Activated T-cell treated with anti-CD3 and anti-CD28 coated beads, Interleukin-2, amount 50 U/mL, for 24 hours (primary cell): ENCODE results near the gene APBA1.
A peak's percentile ranks its signal among the peaks of the same experiment; 100 is the strongest.
"Not testable (repeated sequence)": the region's sequence is repeated elsewhere in the genome, so short reads cannot be mapped to it uniquely, and the experiment has no call there.

ENCODE experiments used
- DNase-seq: peaks from one replicate; pipeline ENCODE4 v3.0.0-alpha.2; 2020
- H3K27ac Mint-ChIP-seq: 2 replicates; pipeline ENCODE4 v1.8.0; 2020; ENCODE audit warnings: mild to moderate bottlenecking, mixed read lengths
- H3K27me3 Mint-ChIP-seq: 2 replicates; pipeline ENCODE4 v1.8.0; 2020; ENCODE audit warnings: mixed read lengths
- H3K36me3 Mint-ChIP-seq: 2 replicates; pipeline ENCODE4 v1.8.0; 2020; ENCODE audit warnings: low read depth, mixed read lengths
- H3K4me1 Mint-ChIP-seq: 2 replicates; pipeline ENCODE4 v1.8.0; 2020; ENCODE audit warnings: low read depth, mixed read lengths
- H3K4me3 Mint-ChIP-seq: 2 replicates; pipeline ENCODE4 v1.8.0; 2020; ENCODE audit warnings: mild to moderate bottlenecking, moderate library complexity, mixed read lengths
- H3K9me3 Mint-ChIP-seq: 2 replicates; pipeline ENCODE4 v1.8.0; 2020; ENCODE audit warnings: mixed read lengths

The APBA1 gene

DNA sequence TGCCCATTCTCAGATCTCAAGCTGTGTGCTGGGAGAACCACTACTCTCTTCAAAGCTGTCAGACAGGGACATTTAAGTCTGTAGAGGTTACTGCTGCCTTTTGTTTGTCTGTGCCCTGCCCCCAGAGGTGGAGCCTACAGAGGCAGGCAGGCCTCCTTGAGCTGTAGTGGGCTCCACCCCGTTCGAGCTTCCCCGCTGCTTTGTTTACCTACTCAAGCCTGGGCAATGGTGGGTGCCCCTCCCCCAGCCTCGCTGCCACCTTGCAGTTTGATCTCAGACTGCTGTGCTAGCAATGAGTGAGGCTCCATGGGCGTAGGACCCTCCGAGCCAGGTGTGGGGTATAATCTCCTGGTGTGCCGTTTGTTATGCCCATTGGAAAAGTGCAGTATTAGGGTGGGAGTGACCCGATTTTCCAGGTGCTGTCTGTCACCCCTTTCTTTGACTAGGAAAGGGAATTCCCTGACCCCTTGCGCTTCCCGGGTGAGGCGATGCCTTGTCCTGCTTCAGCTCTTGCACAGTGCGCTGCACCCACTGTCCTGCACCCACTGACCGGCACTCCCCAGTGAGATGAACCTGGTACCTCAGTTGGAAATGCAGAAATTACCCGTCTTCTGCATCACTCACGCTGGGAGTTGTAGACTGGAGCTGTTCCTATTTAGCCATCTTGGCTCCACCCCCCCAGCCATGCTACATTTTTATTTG lies 231.8 kb downstream of the APBA1 start:
- not testable (repeated sequence) for H3K27ac Mint-ChIP-seq, H3K4me3 Mint-ChIP-seq, H3K27me3 Mint-ChIP-seq, H3K9me3 Mint-ChIP-seq, H3K36me3 Mint-ChIP-seq, DNase-seq
- H3K4me1 Mint-ChIP-seq: peaks cover 15% of the 10 kb centered on the region

DNA sequence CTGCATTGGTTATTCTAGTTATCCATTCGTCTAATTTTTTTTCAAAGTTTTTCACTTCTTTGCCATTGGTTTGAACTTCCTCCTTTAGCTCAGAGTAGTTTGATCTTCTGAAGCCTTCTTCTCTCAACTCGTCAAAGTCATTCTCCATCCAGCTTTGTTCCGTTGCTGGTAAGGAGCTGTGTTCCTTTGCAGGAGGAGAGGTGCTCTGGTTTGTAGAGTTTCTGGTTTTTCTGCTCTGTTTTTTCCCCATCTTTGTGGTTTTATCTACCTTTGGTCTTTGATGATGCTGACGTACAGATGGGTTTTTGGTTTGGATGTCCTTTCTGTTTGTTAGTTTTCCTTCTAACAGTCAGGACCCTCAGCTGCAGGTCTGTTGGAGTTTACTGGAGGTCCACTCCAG lies 232.5 kb downstream of the APBA1 start:
- DNase-seq, H3K36me3 Mint-ChIP-seq, H3K27ac Mint-ChIP-seq: not testable (repeated sequence)

DNA sequence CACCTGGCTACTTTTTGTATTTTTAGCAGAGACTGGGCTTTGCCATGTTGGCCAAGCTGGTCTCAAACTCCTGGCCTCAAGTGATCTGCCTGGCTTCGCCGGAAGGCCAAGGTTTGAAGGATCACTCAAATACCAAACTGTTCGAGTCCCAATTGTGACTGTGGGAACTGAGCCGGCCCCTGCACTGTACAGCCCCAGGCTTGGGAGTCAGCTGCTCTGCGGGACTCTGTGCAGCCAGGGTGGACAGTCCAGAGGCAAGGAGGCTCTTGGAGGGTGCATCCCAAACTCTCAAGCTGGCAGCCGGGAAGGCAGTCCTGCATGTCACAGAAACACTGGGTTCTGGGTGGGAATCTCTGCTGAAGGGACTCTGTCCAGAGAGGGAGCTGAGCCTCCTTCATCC lies 238.2 kb downstream of the APBA1 start:
- H3K36me3 Mint-ChIP-seq: no peaks in the 10 kb centered on the region
- no peaks in the 10 kb centered on the region for H3K9me3 Mint-ChIP-seq
- no peak overlapping the region for H3K4me3 Mint-ChIP-seq
- DNase-seq: no peak
- H3K4me1 Mint-ChIP-seq: no peaks in the 10 kb centered on the region
- H3K27me3 Mint-ChIP-seq: no peaks in the 10 kb centered on the region
- H3K27ac Mint-ChIP-seq: no peak overlapping the region

More for the DNA sequence above, 232.5 kb downstream of the APBA1 start:
- H3K4me3 Mint-ChIP-seq, H3K27me3 Mint-ChIP-seq, H3K9me3 Mint-ChIP-seq: not testable (repeated sequence)
- peaks cover 15% of the 10 kb centered on the region for H3K4me1 Mint-ChIP-seq

DNA sequence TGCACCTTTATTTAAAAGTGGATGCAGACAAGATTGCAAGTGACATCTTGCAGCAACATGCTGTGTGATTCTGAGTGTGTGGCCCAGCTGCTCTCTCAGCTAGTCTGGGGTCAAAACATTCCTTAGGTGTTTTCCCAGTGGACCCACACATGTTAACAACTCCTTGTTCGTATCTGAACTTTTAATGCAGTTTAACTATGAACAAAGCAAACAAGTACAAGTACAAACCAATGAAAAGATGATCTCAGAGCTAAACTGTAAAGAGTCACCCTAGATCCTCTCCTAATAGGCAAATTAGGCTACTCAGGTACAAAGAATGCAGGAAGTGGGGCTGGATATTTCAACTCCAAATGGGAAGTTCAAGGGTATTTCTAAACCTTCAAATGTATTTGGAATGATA lies 238.8 kb downstream of the APBA1 start:
- Mint-ChIP-seq H3K9me3 (no peaks in the 10 kb centered on the region), H3K4me1 (no peaks in the 10 kb centered on the region), H3K27ac (no peak overlapping the region), H3K4me3 (no peak overlapping the region), H3K27me3 (no peaks in the 10 kb centered on the region), H3K36me3 (no peaks in the 10 kb centered on the region)
- no peak for DNase-seq

DNA sequence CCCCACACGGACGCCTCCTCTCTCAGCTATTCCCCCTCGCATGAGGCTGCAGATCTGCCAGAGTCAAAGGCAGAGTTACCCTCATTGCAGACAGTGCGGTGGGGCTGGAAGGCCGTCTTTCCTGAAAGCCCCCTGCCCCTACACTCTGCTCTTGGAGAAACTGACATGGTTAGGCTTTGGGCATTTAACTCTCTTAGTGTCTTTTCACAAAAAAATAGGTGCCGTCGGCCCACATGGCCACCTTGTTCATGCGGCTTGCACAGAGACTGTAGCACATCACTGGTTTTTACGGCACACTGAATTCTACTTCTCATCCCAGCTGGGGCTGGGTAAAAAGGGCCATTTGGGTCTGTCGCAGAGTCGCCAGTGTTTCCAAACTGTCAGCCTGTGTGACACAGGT lies 239.5 kb downstream of the APBA1 start:
- Mint-ChIP-seq H3K4me1 (no peaks in the 10 kb centered on the region), H3K27ac (no peak overlapping the region), H3K27me3 (no peaks in the 10 kb centered on the region), H3K4me3 (no peak overlapping the region), H3K36me3 (no peaks in the 10 kb centered on the region), H3K9me3 (no peaks in the 10 kb centered on the region)
- no peak for DNase-seq

DNA sequence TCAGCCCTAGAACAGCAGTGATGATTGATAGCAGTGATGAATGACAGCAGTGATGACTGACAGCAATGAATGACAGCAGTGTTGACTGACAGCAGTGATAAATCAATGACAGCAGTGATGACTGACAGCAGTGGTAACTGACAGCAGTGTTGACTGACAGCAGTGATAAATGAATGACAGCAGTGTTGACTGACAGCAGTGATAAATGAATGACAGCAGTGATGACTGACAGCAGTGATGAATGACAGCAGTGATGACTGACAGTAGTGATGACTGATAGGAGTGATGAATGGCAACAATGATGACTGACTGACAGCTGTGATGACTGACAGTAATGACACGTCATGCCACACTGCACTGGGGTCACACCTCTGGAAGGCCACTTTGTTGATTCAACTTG lies 240.4 kb downstream of the APBA1 start:
- H3K27ac Mint-ChIP-seq: no peak overlapping the region
- H3K4me3 Mint-ChIP-seq: no peak overlapping the region
- no peaks in the 10 kb centered on the region for H3K4me1 Mint-ChIP-seq
- DNase-seq: no peak
- no peaks in the 10 kb centered on the region for H3K27me3 Mint-ChIP-seq
- no peaks in the 10 kb centered on the region for H3K36me3 Mint-ChIP-seq
- no peaks in the 10 kb centered on the region for H3K9me3 Mint-ChIP-seq

DNA sequence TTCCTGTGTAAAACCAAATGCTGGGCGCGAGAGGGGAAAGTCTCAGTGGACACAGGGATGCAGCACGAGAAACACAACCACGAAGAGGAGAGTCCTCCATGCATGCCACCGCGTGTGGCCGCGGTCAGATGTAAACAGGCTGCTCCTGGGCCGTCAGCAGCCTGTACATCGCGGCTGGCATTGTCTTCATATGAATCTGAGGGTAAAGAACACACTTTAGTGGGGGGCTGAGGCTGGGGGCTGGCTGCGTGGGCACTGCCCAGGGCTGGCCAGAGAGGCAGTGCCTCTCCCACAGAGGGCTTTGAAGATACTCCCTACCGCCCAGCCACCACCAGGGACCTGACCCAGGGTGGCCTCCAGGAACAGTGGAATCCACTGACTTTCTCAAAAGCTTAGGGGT lies 241.0 kb downstream of the APBA1 start:
- no peak overlapping the region for H3K27ac Mint-ChIP-seq

DNA sequence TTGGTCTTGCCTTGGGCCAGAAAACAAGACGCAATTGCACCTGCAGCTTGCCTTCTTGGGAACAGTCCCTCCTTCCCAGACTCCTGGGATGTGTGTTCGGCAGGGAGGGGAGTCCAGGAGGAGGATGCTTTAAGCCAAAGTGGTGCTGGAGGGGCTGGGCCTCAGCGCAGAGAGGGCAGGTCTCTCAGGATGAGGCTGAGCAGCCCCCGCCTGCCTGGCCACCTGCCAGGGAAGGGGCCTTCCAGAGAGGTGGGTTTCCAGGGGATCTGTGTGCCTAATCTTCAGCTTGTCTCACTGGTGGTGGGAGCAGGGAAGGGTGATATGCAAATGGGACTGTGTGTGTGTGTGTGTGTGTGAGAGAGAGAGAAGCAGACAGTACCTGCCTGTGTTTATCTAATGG lies 242.0 kb downstream of the APBA1 start:
- Mint-ChIP-seq H3K4me3 (no peak overlapping the region), H3K36me3 (no peaks in the 10 kb centered on the region), H3K27me3 (no peaks in the 10 kb centered on the region), H3K4me1 (no peaks in the 10 kb centered on the region), H3K27ac (no peak overlapping the region), H3K9me3 (no peaks in the 10 kb centered on the region)
- no peak for DNase-seq

More for the DNA sequence above, 241.0 kb downstream of the APBA1 start:
- Mint-ChIP-seq H3K9me3 (no peaks in the 10 kb centered on the region), H3K27me3 (no peaks in the 10 kb centered on the region), H3K36me3 (no peaks in the 10 kb centered on the region), H3K4me3 (no peak overlapping the region), H3K4me1 (no peaks in the 10 kb centered on the region)
- DNase-seq: no peak

DNA sequence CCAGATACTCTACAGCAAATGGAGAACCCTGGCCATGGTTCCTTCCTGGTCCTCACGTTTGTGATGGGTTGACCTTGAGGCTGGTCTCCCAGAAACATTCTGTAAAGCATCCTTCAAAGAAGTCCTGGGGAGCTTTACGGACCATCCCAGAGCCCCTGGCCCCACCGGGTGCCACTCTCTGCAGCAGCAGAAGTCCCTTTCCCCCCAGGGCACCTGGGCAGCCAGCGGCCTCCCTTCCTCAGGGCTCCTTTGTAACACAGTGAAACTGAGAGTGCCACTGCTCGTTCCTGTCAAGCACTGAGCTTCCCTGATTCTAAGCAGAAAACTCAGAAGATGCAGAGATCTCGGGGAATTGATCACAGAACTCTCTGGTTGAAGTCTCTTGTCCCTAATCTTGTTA lies 242.9 kb downstream of the APBA1 start:
- H3K9me3 Mint-ChIP-seq: no peaks in the 10 kb centered on the region
- no peaks in the 10 kb centered on the region for H3K4me1 Mint-ChIP-seq
- H3K4me3 Mint-ChIP-seq: no peak overlapping the region
- no peak for DNase-seq
- H3K27ac Mint-ChIP-seq: no peak overlapping the region
- no peaks in the 10 kb centered on the region for H3K27me3 Mint-ChIP-seq
- no peaks in the 10 kb centered on the region for H3K36me3 Mint-ChIP-seq

DNA sequence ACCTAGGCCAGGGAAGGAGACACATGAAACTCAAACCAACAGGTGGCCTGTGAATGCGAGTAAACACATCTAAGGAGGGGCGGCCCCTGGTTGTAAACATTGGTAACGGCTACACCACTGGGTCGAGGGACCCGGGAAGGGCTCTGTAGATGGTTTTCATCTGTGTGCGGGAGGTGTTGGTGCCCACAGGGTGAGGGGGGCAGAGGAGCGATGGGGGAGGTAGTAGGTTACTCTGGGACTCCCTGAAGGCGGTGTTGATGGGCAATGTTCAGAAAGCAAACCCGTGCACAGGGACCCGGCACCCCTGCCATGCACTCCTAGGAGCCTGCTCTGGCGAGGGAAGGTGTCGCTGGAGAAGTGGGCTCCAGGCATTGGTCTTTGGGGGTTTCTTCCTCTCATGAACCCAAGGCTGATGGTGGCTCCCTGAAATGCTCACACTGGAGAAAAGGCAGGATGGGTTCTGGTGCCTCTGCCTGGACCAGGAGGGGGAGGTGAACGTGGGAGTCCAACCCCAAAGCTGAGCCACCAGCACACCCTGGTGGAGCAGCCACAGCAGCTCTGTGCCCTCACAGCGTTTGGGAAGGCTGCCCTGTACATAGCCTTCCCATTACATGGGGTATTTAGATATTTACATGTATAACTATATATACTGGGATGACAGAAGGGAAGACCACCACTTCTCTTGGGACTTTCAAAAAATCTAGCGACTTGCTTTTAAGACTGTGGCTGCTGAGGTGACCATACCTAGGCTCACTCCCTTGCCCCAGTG lies 244.0 kb downstream of the APBA1 start:
- H3K4me1 Mint-ChIP-seq: no peaks in the 10 kb centered on the region
- H3K27me3 Mint-ChIP-seq: no peaks in the 10 kb centered on the region
- no peaks in the 10 kb centered on the region for H3K36me3 Mint-ChIP-seq
- no peak overlapping the region for H3K27ac Mint-ChIP-seq
- H3K4me3 Mint-ChIP-seq: no peak overlapping the region
- no peaks in the 10 kb centered on the region for H3K9me3 Mint-ChIP-seq
- DNase-seq: no peak

DNA sequence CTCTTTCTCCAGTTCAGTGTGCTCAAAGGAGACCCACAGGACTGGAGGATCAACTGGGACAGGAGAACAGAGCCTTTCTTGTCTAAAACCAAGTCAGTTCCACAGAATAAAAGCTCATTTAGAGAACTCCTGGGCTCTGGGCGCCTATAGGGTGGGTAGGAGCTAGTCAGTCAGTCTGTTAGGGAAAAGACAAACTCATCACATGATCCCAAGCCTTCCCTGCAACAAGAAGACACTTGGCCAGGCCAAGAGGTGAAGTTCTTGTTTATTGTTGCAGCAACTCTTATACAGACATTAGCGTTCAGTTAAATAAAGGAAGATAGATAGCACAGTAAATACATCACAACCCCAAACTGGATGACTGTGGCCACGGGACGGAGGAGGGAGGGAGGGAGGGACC lies 244.9 kb downstream of the APBA1 start:
- Mint-ChIP-seq H3K4me3 (no peak overlapping the region), H3K27ac (no peak overlapping the region), H3K4me1 (no peaks in the 10 kb centered on the region), H3K36me3 (no peaks in the 10 kb centered on the region), H3K27me3 (no peaks in the 10 kb centered on the region), H3K9me3 (no peaks in the 10 kb centered on the region)
- DNase-seq: no peak

DNA sequence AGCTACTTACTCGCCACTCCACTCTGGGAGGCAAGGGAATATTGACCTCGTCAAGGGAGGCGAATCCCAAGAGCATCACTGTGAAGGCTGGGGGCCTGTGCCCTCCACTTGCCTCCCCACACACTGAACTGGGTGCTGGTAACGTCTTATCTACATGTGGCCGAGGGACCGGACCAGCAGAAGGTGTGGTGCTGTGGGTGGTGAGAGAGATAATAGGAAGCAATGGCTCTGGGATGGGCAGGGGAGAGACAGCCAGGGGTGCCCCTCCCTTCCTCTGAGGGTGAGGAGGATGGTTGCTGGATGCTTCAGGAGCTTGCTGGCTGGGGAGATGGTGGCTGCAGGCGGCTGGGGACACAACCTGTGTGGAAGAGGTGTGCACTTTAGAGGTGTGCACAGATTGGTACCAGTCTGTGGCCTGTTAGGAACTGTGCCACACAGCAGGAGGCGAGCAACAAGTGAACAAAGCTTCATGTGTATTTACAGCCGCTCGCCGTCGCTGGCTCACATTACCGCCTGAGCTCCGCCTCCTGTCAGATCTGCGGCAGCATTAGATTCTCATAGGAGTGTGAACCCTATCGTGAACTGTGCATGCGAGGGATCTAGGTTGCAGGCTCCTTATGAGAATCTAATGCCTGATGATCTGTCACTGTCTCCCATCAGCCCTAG lies 246.9 kb downstream of the APBA1 start:
- Mint-ChIP-seq H3K4me1 (no peaks in the 10 kb centered on the region), H3K9me3 (no peaks in the 10 kb centered on the region), H3K36me3 (no peaks in the 10 kb centered on the region), H3K27me3 (peaks cover 11% of the 10 kb centered on the region), H3K27ac (no peak overlapping the region), H3K4me3 (no peak overlapping the region)
- DNase-seq: no peak

DNA sequence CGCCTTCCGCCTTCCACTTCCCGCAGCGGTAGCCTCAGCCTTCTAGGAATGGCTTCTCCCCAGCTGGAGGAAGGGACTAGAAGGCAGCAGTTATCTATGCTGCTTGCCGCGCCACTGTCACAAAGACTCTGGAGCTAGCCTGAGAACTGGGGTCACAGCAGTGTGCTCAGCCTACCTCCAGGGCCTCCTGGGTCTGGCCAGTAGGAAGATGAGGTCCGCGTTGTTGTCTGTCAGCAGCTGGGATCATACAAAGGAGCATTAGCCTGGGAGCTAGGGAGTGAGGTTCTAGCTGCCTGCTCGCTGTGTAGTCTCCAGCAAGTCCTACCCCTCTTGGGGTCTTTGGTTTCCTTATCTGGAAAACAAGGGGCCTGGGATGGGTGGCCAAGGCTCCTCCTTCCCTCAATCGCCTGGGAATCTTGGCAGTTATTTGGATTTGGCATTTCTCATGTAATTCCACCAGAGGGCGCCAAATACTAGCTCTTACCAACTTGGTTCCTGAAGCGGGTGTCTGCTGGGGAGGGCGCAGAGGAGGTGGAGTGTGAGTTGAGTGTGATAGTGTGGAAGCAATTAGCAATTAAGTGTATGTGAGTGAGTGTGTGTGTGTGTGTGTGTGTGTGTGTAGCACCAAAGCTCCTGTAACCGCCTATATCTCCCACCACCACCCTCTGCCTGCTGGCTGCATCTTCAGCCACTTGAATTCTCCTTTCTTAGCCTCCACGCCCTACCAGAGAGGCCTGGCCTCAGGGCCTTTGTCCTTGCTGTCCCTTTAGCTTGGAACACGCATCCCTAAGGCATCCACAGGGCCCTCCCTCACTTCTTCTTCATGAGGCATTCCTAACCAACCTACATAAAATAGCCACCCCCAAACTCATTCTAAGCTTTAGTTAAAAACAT lies 250.0 kb downstream of the APBA1 start:
- Mint-ChIP-seq H3K36me3 (no peaks in the 10 kb centered on the region), H3K4me1 (no peaks in the 10 kb centered on the region), H3K9me3 (no peaks in the 10 kb centered on the region), H3K4me3 (no peak overlapping the region), H3K27me3 (peaks cover 24% of the 10 kb centered on the region), H3K27ac (no peak overlapping the region)
- peak; percentile 54 for DNase-seq

DNA sequence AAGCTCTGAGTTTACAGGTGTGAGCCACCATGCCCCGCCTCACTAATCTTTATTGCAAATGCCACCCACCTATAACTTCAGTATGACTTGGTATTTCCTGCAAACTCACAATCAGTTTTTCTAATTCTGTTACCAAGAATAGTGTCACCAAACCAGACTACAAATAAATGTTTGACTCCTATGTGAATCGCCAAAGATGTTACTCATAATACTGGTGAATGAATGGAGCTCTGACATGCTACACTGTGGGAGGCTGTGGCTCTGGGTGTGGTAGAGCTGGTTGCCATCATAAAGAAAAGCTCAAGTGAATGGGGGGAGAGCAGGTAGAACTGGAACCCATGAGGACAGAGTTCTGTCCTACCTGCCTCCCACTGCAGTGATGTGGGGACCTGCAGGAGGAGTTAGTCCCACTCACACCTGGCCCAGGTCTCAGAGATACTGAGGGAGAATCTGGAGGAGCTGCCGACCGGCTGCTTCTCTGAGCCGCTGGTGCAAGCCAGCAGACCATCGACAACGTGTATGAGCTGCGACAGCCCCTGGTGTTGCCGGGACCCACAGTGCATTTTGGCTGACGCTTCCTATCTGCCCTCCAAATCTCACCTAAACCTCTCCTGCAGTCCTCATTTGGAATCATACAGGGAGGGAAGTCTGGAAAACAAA lies 251.4 kb downstream of the APBA1 start:
- DNase-seq: no peak
- Mint-ChIP-seq H3K27me3 (peaks cover 24% of the 10 kb centered on the region), H3K36me3 (no peaks in the 10 kb centered on the region), H3K27ac (no peak overlapping the region), H3K4me3 (no peak overlapping the region), H3K9me3 (no peaks in the 10 kb centered on the region), H3K4me1 (no peaks in the 10 kb centered on the region)
